Panc1 (cell line): Measurements from ENCODE around the gene AHCYL1. TPM values are rescaled to one million over a fixed set of nuclear protein-coding genes. Genes with fewer than 3 reads are reported as not detected.

Source experiments
- ATAC-seq: fragments of 200-7000 bp; cut with Tn5 transposase; 2 replicates; pipeline ENCODE4 v1.9.1; 2020; ENCODE audit warnings: mild to moderate bottlenecking, moderate library complexity
- BruUV-seq: library from RNA; stranded (reverse); fragments of 400-500 nt; replicated peaks from 2 replicates; lab custom pipeline; 2021; lab: Mats Ljungman, UMichigan
- CTCF ChIA-PET: fragments of 300-600 bp; sonication (Branson Sonifier 250); formaldehyde crosslinking; loops from one replicate; lab custom pipeline; 2022; ENCODE audit warnings: antibody characterized with exemption; lab: Charles Lee
- POLR2A ChIA-PET: fragments of 300-600 bp; sonication (Branson Sonifier 250); formaldehyde crosslinking; loops from one replicate; lab custom pipeline; 2022; ENCODE audit warnings: antibody characterized with exemption; lab: Charles Lee
- DNase-seq: peaks from one replicate; pipeline ENCODE4 v3.0.0-alpha.2; 2010; ENCODE audit warnings: low read depth, low spot score
- H3K27ac ChIP-seq: 2 replicates; pipeline ENCODE4 v1.5.1; 2011; ENCODE audit warnings: mild to moderate bottlenecking, low read length, inconsistent platforms
- H3K27me3 ChIP-seq: fragments of 200-500 bp; sonication (Bioruptor generic); 2 replicates; pipeline ENCODE4 v1.6.0; 2014; ENCODE audit warnings: low read length, inconsistent platforms; ENCODE audit not compliant: control insufficient read depth, insufficient read depth
- H3K36me3 ChIP-seq: fragments of 200-500 bp; sonication (Bioruptor generic); 2 replicates; pipeline ENCODE4 v1.5.1; 2014; ENCODE audit warnings: inconsistent platforms, mild to moderate bottlenecking, low read length, moderate library complexity; ENCODE audit not compliant: control insufficient read depth, insufficient read depth
- H3K4me1 ChIP-seq: 2 replicates; pipeline ENCODE4 v1.5.1; 2011; ENCODE audit warnings: inconsistent platforms, mild to moderate bottlenecking, low read length, moderate library complexity; ENCODE audit not compliant: control insufficient read depth, insufficient read depth
- H3K4me3 ChIP-seq, 2 experiments: 2 replicates each; pipeline ENCODE4 v1.5.1; 2011 to 2012; ENCODE audit warnings: low read depth in 2 of 2, low read length in 2 of 2, mild to moderate bottlenecking in 2 of 2, inconsistent platforms in 1 of 2, moderate library complexity in 1 of 2
- H3K9me3 ChIP-seq: fragments of 200-500 bp; sonication (Bioruptor generic); 2 replicates; pipeline ENCODE4 v1.5.1; 2014; ENCODE audit warnings: low read depth, mild to moderate bottlenecking, inconsistent platforms, low read length, moderate library complexity; ENCODE audit not compliant: control insufficient read depth, insufficient read depth
- CTCF ChIP-seq: fragments of 450-650 bp; IDR thresholded peaks from 2 replicates; pipeline ENCODE4 v1.5.1; 2017; ENCODE audit warnings: mild to moderate bottlenecking
- POLR2AphosphoS5 ChIP-seq: IDR thresholded peaks from 2 replicates; pipeline ENCODE4 v1.6.1; 2012; ENCODE audit warnings: mild to moderate bottlenecking, low read depth, low read length, moderate library complexity
- REST ChIP-seq, 2 experiments: IDR thresholded peaks; 2 replicates each; pipeline ENCODE4 v1.6.1; 2011 to 2012; ENCODE audit warnings: low read depth in 2 of 2, control low read depth in 1 of 2, low read length in 1 of 2, mild to moderate bottlenecking in 1 of 2, moderate library complexity in 1 of 2; ENCODE audit not compliant: insufficient read depth in 1 of 2
- SIN3A ChIP-seq: IDR thresholded peaks from 2 replicates; pipeline ENCODE4 v1.6.1; 2012; ENCODE audit warnings: low read depth, mild to moderate bottlenecking, low read length, moderate library complexity, borderline replicate concordance; ENCODE audit not compliant: insufficient read depth
- TCF7L2 ChIP-seq: IDR thresholded peaks from 2 replicates; pipeline ENCODE4 v1.6.1; 2011; ENCODE audit warnings: mild to moderate bottlenecking, low read depth, low read length, inconsistent platforms
- in situ Hi-C: cut with HindIII; loops from 2 replicates; pipeline ENCODE4 v1.10.0; 2016; ENCODE audit warnings: low sequenced_read_pairs, low pct_unique_long_range_greater_than_20kb
- intact Hi-C: fragments of 100-400 bp; cut with micrococcal nuclease; formaldehyde crosslinking; loops from one replicate; pipeline ENCODE4 v1.10.0; 2022; ENCODE audit not compliant: unreplicated experiment
- total RNA-seq: library from RNA; stranded (reverse); gene quantifications from one replicate; pipeline ENCODE4 v1.2.1, GENCODE V29; 2021; ENCODE audit not compliant: unreplicated experiment

Gene AHCYL1
- total RNA-seq, 1 experiment from 2014 or later: 174 TPM

GRCh38 chr1:110018396-110018795, 33.8 kb downstream of the AHCYL1 start:
- Histone ChIP-seq H3K36me3 (peaks cover 64% of the 10 kb centered on the region), H3K27me3 (no peaks in the 10 kb centered on the region), H3K4me3 (no peak overlapping the region), H3K27ac (no peak overlapping the region), H3K4me1 (no peaks in the 10 kb centered on the region), H3K9me3 (no peaks in the 10 kb centered on the region)
- BruUV-seq: no TSS peak
- ATAC-seq (no peak), DNase-seq (no peak)
- POLR2A ChIA-PET: no interaction called here
- intact Hi-C loops (no loop called here), in situ Hi-C loops (no loop called here)
- CTCF ChIA-PET: no interaction called here
- TF ChIP-seq TCF7L2: no peak
- TF ChIP-seq POLR2AphosphoS5: no peak
- TF ChIP-seq SIN3A: no peak
- TF ChIP-seq CTCF: no peak
- no peak for TF ChIP-seq REST (IDR thresholded peaks at IDR 0.05; ENCODE audit: insufficient read depth in 1 of 2, low read depth in 2 of 2, low read length in 1 of 2)

GRCh38 chr1:110019770-110020169, 35.2 kb downstream of the AHCYL1 start:
- in situ Hi-C loops: no loop called here
- ChIA-PET POLR2A (no interaction called here), CTCF (no interaction called here)
- ATAC-seq (no peak), DNase-seq (no peak)
- no peaks in the 10 kb centered on the region for H3K27me3 ChIP-seq
- no peak overlapping the region for H3K4me3 ChIP-seq
- no TSS peak for BruUV-seq
- no peaks in the 10 kb centered on the region for H3K9me3 ChIP-seq
- no peaks in the 10 kb centered on the region for H3K4me1 ChIP-seq
- intact Hi-C loops: no loop called here
- peaks cover 60% of the 10 kb centered on the region for H3K36me3 ChIP-seq
- no peak for TF ChIP-seq CTCF
- no peak for TF ChIP-seq POLR2AphosphoS5
- no peak for TF ChIP-seq SIN3A
- no peak for TF ChIP-seq TCF7L2
- TF ChIP-seq REST (IDR thresholded peaks at IDR 0.05; ENCODE audit: insufficient read depth in 1 of 2, low read depth in 2 of 2, low read length in 1 of 2): no peak
- H3K27ac ChIP-seq: no peak overlapping the region
